Nephron (organoid): Measurements from ENCODE around the gene AHCTF1.

Experiments used
- H3K27ac Mint-ChIP-seq, 3 experiments: 2 replicates each; pipeline ENCODE4 v1.8.0; 2020; ENCODE audit warnings: mixed read lengths in 3 of 3, mild to moderate bottlenecking in 2 of 3, moderate library complexity in 1 of 3
- H3K27me3 Mint-ChIP-seq: 2 replicates; pipeline ENCODE4 v1.8.0; 2021; ENCODE audit warnings: low read depth, mild to moderate bottlenecking, moderate library complexity, mixed read lengths
- H3K36me3 Mint-ChIP-seq: 2 replicates; pipeline ENCODE4 v1.8.0; 2020; ENCODE audit warnings: low read depth, mixed read lengths
- H3K4me1 Mint-ChIP-seq: 2 replicates; pipeline ENCODE4 v1.8.0; 2020; ENCODE audit warnings: mixed read lengths
- H3K4me3 Mint-ChIP-seq, 3 experiments: 2 replicates each; pipeline ENCODE4 v1.8.0; 2020; ENCODE audit warnings: mild to moderate bottlenecking in 3 of 3, mixed read lengths in 3 of 3, moderate library complexity in 2 of 3
- H3K9me3 Mint-ChIP-seq: 2 replicates; pipeline ENCODE4 v1.8.0; 2020; ENCODE audit warnings: mixed read lengths
- CTCF ChIP-seq, 3 experiments: fragments of 200-600 bp; sonication (generic); IDR thresholded peaks; one replicate each; pipeline ENCODE4 v1.5.0; 2021; ENCODE audit warnings: antibody characterized with exemption in 3 of 3; ENCODE audit not compliant: unreplicated experiment in 3 of 3

The AHCTF1 gene

GRCh38 chr1:246947255-246947654 lies 15.5 kb upstream of the AHCTF1 start:
- no peak for TF ChIP-seq CTCF (IDR thresholded peaks at IDR 0.05; ENCODE audit: unreplicated experiment in 3 of 3)
- H3K4me1 Mint-ChIP-seq, result no peaks in the 10 kb centered on the region
- H3K27ac Mint-ChIP-seq, result no peak overlapping the region
- H3K27me3 Mint-ChIP-seq, result no peaks in the 10 kb centered on the region
- H3K9me3 Mint-ChIP-seq, result no peaks in the 10 kb centered on the region
- peaks cover 17% of the 10 kb centered on the region for H3K36me3 Mint-ChIP-seq
- H3K4me3 Mint-ChIP-seq, result no peak overlapping the region

GRCh38 chr1:246946366-246946765 lies 14.6 kb upstream of the AHCTF1 start:
- Mint-ChIP-seq H3K4me1 (no peaks in the 10 kb centered on the region), H3K27ac (no peak overlapping the region), H3K4me3 (no peak overlapping the region), H3K9me3 (no peaks in the 10 kb centered on the region), H3K36me3 (peaks cover 21% of the 10 kb centered on the region), H3K27me3 (no peaks in the 10 kb centered on the region)
- no peak for TF ChIP-seq CTCF (IDR thresholded peaks at IDR 0.05; ENCODE audit: unreplicated experiment in 3 of 3)

GRCh38 chr1:246934765-246935164 lies 3.0 kb upstream of the AHCTF1 start:
- no peaks in the 10 kb centered on the region for H3K27me3 Mint-ChIP-seq
- H3K4me3 Mint-ChIP-seq, result peak overlapping the region; percentile 25 to 64 (median 57)
- peak overlapping the region; percentile 2 to 76 (median 36) for H3K27ac Mint-ChIP-seq
- H3K36me3 Mint-ChIP-seq, result peaks cover 4% of the 10 kb centered on the region
- H3K4me1 Mint-ChIP-seq, result peaks cover 10% of the 10 kb centered on the region
- H3K9me3 Mint-ChIP-seq, result no peaks in the 10 kb centered on the region
- no peak for TF ChIP-seq CTCF (IDR thresholded peaks at IDR 0.05; ENCODE audit: unreplicated experiment in 3 of 3)

GRCh38 chr1:246933893-246934292 lies 2.1 kb upstream of the AHCTF1 start:
- Mint-ChIP-seq H3K4me3 (peak overlapping the region in 2 of 3 experiments; percentile 24 to 53), H3K27ac (no peak overlapping the region), H3K27me3 (no peaks in the 10 kb centered on the region), H3K9me3 (no peaks in the 10 kb centered on the region), H3K36me3 (peaks cover 6% of the 10 kb centered on the region), H3K4me1 (peaks cover 10% of the 10 kb centered on the region)
- TF ChIP-seq CTCF (IDR thresholded peaks at IDR 0.05; ENCODE audit: unreplicated experiment in 3 of 3), result no peak

GRCh38 chr1:246932366-246932700 lies 585 bp upstream of the AHCTF1 start:
- peak overlapping the region; percentile 89 to 98 (median 94) for H3K27ac Mint-ChIP-seq
- H3K27me3 Mint-ChIP-seq, result no peaks in the 10 kb centered on the region
- TF ChIP-seq CTCF (IDR thresholded peaks at IDR 0.05; ENCODE audit: unreplicated experiment in 3 of 3), result no peak
- peaks cover 18% of the 10 kb centered on the region for H3K4me1 Mint-ChIP-seq
- no peaks in the 10 kb centered on the region for H3K9me3 Mint-ChIP-seq
- H3K36me3 Mint-ChIP-seq, result peaks cover 18% of the 10 kb centered on the region
- H3K4me3 Mint-ChIP-seq, result peak overlapping the region; percentile 94 to 96 (median 96)

- Mint-ChIP-seq H3K4me1 (peaks cover 22% of the 10 kb centered on the region), H3K27me3 (no peaks in the 10 kb centered on the region), H3K36me3 (peaks cover 31% of the 10 kb centered on the region), H3K4me3 (peak overlapping the region; percentile 92 to 97 (median 96)), H3K9me3 (peaks cover 4% of the 10 kb centered on the region), H3K27ac (peak overlapping the region; percentile 91 to 98 (median 96))
- TF ChIP-seq CTCF (IDR thresholded peaks at IDR 0.05; ENCODE audit: unreplicated experiment in 3 of 3), result no peak
Observed at GRCh38 chr1:246930830-246931548, 759 bp downstream of the AHCTF1 start.
